ENCODE measurements around the gene GYPA.
"Not testable (repeated sequence)": the region's sequence is repeated elsewhere in the genome, so short reads cannot be mapped to it uniquely, and the experiment has no call there.

DNA sequence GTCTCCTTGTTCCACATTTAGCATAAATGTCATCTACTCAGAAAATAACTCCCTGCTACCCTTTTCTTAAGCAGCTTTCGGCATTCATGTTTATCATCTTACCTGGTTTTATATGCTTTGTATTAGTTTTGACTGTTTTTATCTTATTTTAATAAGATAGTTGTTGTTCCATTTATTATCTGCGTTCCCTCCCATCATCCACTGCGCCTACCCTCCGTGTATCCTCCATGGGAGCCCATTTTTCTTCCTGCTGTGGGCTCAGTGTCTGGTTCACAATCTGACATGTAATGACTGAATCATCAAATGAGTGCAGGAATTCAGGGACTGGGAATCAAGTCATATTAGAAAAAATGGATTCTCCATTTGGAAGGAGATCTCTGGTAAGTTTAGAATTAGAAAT, 2.3 kb downstream of the GYPA start:
- TF ChIP-seq, protein P1, sequence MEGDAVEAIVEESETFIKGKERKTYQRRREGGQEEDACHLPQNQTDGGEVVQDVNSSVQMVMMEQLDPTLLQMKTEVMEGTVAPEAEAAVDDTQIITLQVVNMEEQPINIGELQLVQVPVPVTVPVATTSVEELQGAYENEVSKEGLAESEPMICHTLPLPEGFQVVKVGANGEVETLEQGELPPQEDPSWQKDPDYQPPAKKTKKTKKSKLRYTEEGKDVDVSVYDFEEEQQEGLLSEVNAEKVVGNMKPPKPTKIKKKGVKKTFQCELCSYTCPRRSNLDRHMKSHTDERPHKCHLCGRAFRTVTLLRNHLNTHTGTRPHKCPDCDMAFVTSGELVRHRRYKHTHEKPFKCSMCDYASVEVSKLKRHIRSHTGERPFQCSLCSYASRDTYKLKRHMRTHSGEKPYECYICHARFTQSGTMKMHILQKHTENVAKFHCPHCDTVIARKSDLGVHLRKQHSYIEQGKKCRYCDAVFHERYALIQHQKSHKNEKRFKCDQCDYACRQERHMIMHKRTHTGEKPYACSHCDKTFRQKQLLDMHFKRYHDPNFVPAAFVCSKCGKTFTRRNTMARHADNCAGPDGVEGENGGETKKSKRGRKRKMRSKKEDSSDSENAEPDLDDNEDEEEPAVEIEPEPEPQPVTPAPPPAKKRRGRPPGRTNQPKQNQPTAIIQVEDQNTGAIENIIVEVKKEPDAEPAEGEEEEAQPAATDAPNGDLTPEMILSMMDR (IDR thresholded peaks at IDR 0.05 in 8 of 11, conservative IDR thresholded peaks at IDR 0.05 in 3 of 11): not testable (repeated sequence)
- TF ChIP-seq POLR2A, POLR2AphosphoS5 (IDR thresholded peaks at IDR 0.05): not testable (repeated sequence)

Data from spleen (tissue), 7 donors.